Upper lobe of left lung (tissue), 6 donors: Measurements from ENCODE around the gene OR10A4. TPM values are rescaled to one million over a fixed set of nuclear protein-coding genes. Genes with fewer than 3 reads are reported as not detected.

ENCODE experiments used
- ATAC-seq, 2 donors: fragments of 200-7000 bp; cut with Tn5 transposase; one replicate each; pipeline ENCODE4 v1.9.1; 2022; ENCODE audit warnings: mild to moderate bottlenecking in 2 of 2, moderate library complexity in 2 of 2; ENCODE audit not compliant: low FRiP score in 2 of 2
- DNase-seq, 2 donors: peaks; one replicate each; pipeline ENCODE4 v3.0.0-alpha.2; 2019 to 2020
- H3K27ac ChIP-seq, 4 donors: fragments of 200-600 bp; sonication (generic); one replicate each; pipeline ENCODE4 v1.5.1; 2016 to 2019
- H3K27me3 ChIP-seq, 4 donors: fragments of 200-600 bp; sonication (generic); one replicate each; pipeline ENCODE4 v1.5.1; 2017 to 2019
- H3K36me3 ChIP-seq, 4 donors: fragments of 200-600 bp; sonication (generic); one replicate each; pipeline ENCODE4 v1.5.1; 2016 to 2019
- H3K4me1 ChIP-seq, 4 donors: fragments of 200-600 bp; sonication (generic); one replicate each; pipeline ENCODE4 v1.5.1; 2018 to 2019
- H3K4me3 ChIP-seq, 4 donors: fragments of 200-600 bp; sonication (generic); one replicate each; pipeline ENCODE4 v1.5.1; 2017 to 2019; ENCODE audit warnings: mild to moderate bottlenecking in 2 of 4, moderate library complexity in 1 of 4
- H3K9me3 ChIP-seq, 4 donors: fragments of 200-600 bp; sonication (generic); one replicate each; pipeline ENCODE4 v1.5.1; 2018 to 2019
- CTCF ChIP-seq, 6 experiments: fragments of 450-650 bp in 4 of 6; fragments of 200-600 bp in 2 of 6; sonication (generic) in 2 of 6; IDR thresholded peaks; one replicate each; pipeline ENCODE4 v1.5.1; 2016 to 2019; ENCODE audit warnings: antibody characterized with exemption in 6 of 6
- EP300 ChIP-seq, 4 donors: sonication (generic); formaldehyde crosslinking; IDR thresholded peaks; one replicate each; pipeline ENCODE4 v1.5.1; 2017; ENCODE audit warnings: antibody characterized with exemption in 4 of 4, control low read depth in 2 of 4
- POLR2A ChIP-seq, 4 donors: fragments of 450-650 bp; IDR thresholded peaks; one replicate each; pipeline ENCODE4 v1.5.1; 2016 to 2017; ENCODE audit warnings: antibody characterized with exemption in 4 of 4, mild to moderate bottlenecking in 2 of 4
- POLR2AphosphoS5 ChIP-seq, 2 donors: sonication (generic); formaldehyde crosslinking; IDR thresholded peaks; one replicate each; pipeline ENCODE4 v1.5.1; 2017; ENCODE audit warnings: antibody characterized with exemption in 2 of 2
- WGBS, 2 donors: methylation state at CpG; one replicate each; pipeline ENCODE4 v1.1.5; 2017 to 2018; 5-methylcytosine and 5-hydroxymethylcytosine counted together
- total RNA-seq, 6 donors: library from RNA; depleted of rRNA in 4 of 6; stranded (reverse); fragments of >200 nt in 4 of 6; gene quantifications; one replicate each; pipeline versions ENCODE4 v1.1.0 to v1.2.1, GENCODE V29; 2016 to 2021
- donor health status: DM: no; HTN: no; CAD: no; lungs with moderate emphysema.
- donor health status: DM: no; HTN: yes; CAD: no; lungs with severe emphysema.

The OR10A4 gene
- not detected for total RNA-seq

GRCh38 chr11:6876325-6876724 lies at the start of gene OR10A4:
OR10A4 (plus strand) TSS chr11:6876625; CDS start chr11:6876648, 23 bp downstream.
- ATAC-seq = no peak
- WGBS, 2 donors = 85 to 96% methylated on average over 1 of the region's 1 CpG
- no peaks in the 10 kb centered on the region for H3K4me1 ChIP-seq
- TF ChIP-seq CTCF (IDR thresholded peaks at IDR 0.05) = no peak
- no peak within 1 kb of the TSS for H3K27ac ChIP-seq
- H3K27me3 ChIP-seq = no peaks in the 10 kb centered on the region
- no peaks in the 10 kb centered on the region for H3K9me3 ChIP-seq
- H3K36me3 ChIP-seq = no peaks in the 10 kb centered on the region
- H3K4me3 ChIP-seq = no peak within 1 kb of the TSS
- no peak for DNase-seq

- Histone ChIP-seq H3K4me1 (no peaks in the 10 kb centered on the region), H3K36me3 (no peaks in the 10 kb centered on the region), H3K4me3 (no peak overlapping the region), H3K9me3 (no peaks in the 10 kb centered on the region), H3K27me3 (no peaks in the 10 kb centered on the region), H3K27ac (no peak overlapping the region)
- no peak for DNase-seq
- ATAC-seq = no peak
- 82 to 87% methylated on average over 1 of the region's 1 CpG for WGBS, 2 donors
- no peak for TF ChIP-seq CTCF (IDR thresholded peaks at IDR 0.05)
- TF ChIP-seq EP300 (IDR thresholded peaks at IDR 0.05) = no peak
- TF ChIP-seq POLR2A (IDR thresholded peaks at IDR 0.05) = no peak
- TF ChIP-seq POLR2AphosphoS5 (IDR thresholded peaks at IDR 0.05) = no peak
Observed at GRCh38 chr11:6828103-6828502, 48.3 kb upstream of the OR10A4 start.

- TF ChIP-seq POLR2A (IDR thresholded peaks at IDR 0.05) (no peak), EP300 (IDR thresholded peaks at IDR 0.05) (no peak), POLR2AphosphoS5 (IDR thresholded peaks at IDR 0.05) (no peak), CTCF (IDR thresholded peaks at IDR 0.05) (no peak)
- no peaks in the 10 kb centered on the region for H3K27me3 ChIP-seq
- ATAC-seq (no peak), DNase-seq (no peak)
- H3K4me1 ChIP-seq = no peaks in the 10 kb centered on the region
- no peak overlapping the region for H3K27ac ChIP-seq
- H3K36me3 ChIP-seq = no peaks in the 10 kb centered on the region
- no peaks in the 10 kb centered on the region for H3K9me3 ChIP-seq
- no peak overlapping the region for H3K4me3 ChIP-seq
- 82 to 87% methylated on average over 6 of the region's 6 CpGs for WGBS, 2 donors
Observed at GRCh38 chr11:6833356-6833755, 43.1 kb upstream of the OR10A4 start.

GRCh38 chr11:6834021-6834420 lies 42.4 kb upstream of the OR10A4 start:
- no peaks in the 10 kb centered on the region for H3K36me3 ChIP-seq
- DNase-seq (no peak), ATAC-seq (no peak)
- no peaks in the 10 kb centered on the region for H3K27me3 ChIP-seq
- TF ChIP-seq EP300 (IDR thresholded peaks at IDR 0.05) (no peak), CTCF (IDR thresholded peaks at IDR 0.05) (no peak), POLR2AphosphoS5 (IDR thresholded peaks at IDR 0.05) (no peak), POLR2A (IDR thresholded peaks at IDR 0.05) (no peak)
- H3K27ac ChIP-seq = no peak overlapping the region
- WGBS, 2 donors = 71 to 73% methylated on average over 1 of the region's 1 CpG
- no peak overlapping the region for H3K4me3 ChIP-seq
- H3K9me3 ChIP-seq = no peaks in the 10 kb centered on the region
- H3K4me1 ChIP-seq = no peaks in the 10 kb centered on the region

- H3K9me3 ChIP-seq = no peaks in the 10 kb centered on the region
- ATAC-seq (no peak), DNase-seq (no peak)
- H3K27ac ChIP-seq = no peak overlapping the region
- H3K27me3 ChIP-seq = no peaks in the 10 kb centered on the region
- H3K36me3 ChIP-seq = no peaks in the 10 kb centered on the region
- no peaks in the 10 kb centered on the region for H3K4me1 ChIP-seq
- H3K4me3 ChIP-seq = no peak overlapping the region
- TF ChIP-seq POLR2A (IDR thresholded peaks at IDR 0.05) (no peak), CTCF (IDR thresholded peaks at IDR 0.05) (no peak), EP300 (IDR thresholded peaks at IDR 0.05) (no peak), POLR2AphosphoS5 (IDR thresholded peaks at IDR 0.05) (no peak)
Observed at GRCh38 chr11:6841694-6842093, 34.7 kb upstream of the OR10A4 start.
